ENCODE results near the gene ANKS1B. TPM values are rescaled to one million over a fixed set of nuclear protein-coding genes. Genes with fewer than 3 reads are reported as not detected.

The ANKS1B gene
- total and polyA plus RNA-seq, 11 donors = 0.62 to 5.8 (median 1.8) TPM

GRCh38 chr12:98769068-98769467 is 1215.7 kb downstream of the ANKS1B start:
- H3K36me3 ChIP-seq = no peaks in the 10 kb centered on the region
- ATAC-seq = no peak
- no peak for DNase-seq
- H3K4me3 ChIP-seq = no peak overlapping the region
- H3K4me1 ChIP-seq = no peaks in the 10 kb centered on the region
- TF ChIP-seq CTCF (IDR thresholded peaks at IDR 0.05) (no peak), POLR2A (IDR thresholded peaks at IDR 0.05) (no peak)
- H3K27ac ChIP-seq = no peak overlapping the region
- H3K27me3 ChIP-seq = no peaks in the 10 kb centered on the region
- H3K9me3 ChIP-seq = no peaks in the 10 kb centered on the region
- intact Hi-C loops (cut with DNase I) = no loop called here

GRCh38 chr12:98767248-98767647 is 1217.5 kb downstream of the ANKS1B start:
- DNase-seq (no peak), ATAC-seq (no peak)
- TF ChIP-seq CTCF (IDR thresholded peaks at IDR 0.05) = no peak
- no peak for TF ChIP-seq POLR2A (IDR thresholded peaks at IDR 0.05)
- Histone ChIP-seq H3K36me3 (no peaks in the 10 kb centered on the region), H3K4me1 (no peaks in the 10 kb centered on the region), H3K27ac (no peak overlapping the region), H3K4me3 (no peak overlapping the region), H3K9me3 (no peaks in the 10 kb centered on the region), H3K27me3 (no peaks in the 10 kb centered on the region)
- 78 to 85% (median 83%) methylated on average over 9 of the region's 9 CpGs for WGBS, 4 donors
- intact Hi-C loops (cut with DNase I) = no loop called here

GRCh38 chr12:98763656-98764055 is 1221.1 kb downstream of the ANKS1B start:
- WGBS, 4 donors = 93 to 95% (median 94%) methylated on average over 4 of the region's 4 CpGs
- no peak overlapping the region for H3K4me3 ChIP-seq
- ATAC-seq (no peak), DNase-seq (no peak)
- no peaks in the 10 kb centered on the region for H3K4me1 ChIP-seq
- TF ChIP-seq CTCF (IDR thresholded peaks at IDR 0.05) = no peak
- no peak for TF ChIP-seq POLR2A (IDR thresholded peaks at IDR 0.05)
- intact Hi-C loops (cut with DNase I) = no loop called here
- H3K27ac ChIP-seq = no peak overlapping the region
- no peaks in the 10 kb centered on the region for H3K27me3 ChIP-seq
- H3K9me3 ChIP-seq = no peaks in the 10 kb centered on the region
- H3K36me3 ChIP-seq = no peaks in the 10 kb centered on the region

GRCh38 chr12:98758331-98758730 is 1226.4 kb downstream of the ANKS1B start:
- 41 to 66% (median 52%) methylated on average over 3 of the region's 3 CpGs for WGBS, 4 donors
- Histone ChIP-seq H3K9me3 (no peaks in the 10 kb centered on the region), H3K27me3 (no peaks in the 10 kb centered on the region), H3K27ac (no peak overlapping the region), H3K36me3 (no peaks in the 10 kb centered on the region), H3K4me1 (no peaks in the 10 kb centered on the region), H3K4me3 (no peak overlapping the region)
- intact Hi-C loops (cut with DNase I) = no loop called here
- peak in 2 of 5 donors; percentile 43 for DNase-seq
- TF ChIP-seq CTCF (IDR thresholded peaks at IDR 0.05) (no peak), POLR2A (IDR thresholded peaks at IDR 0.05) (no peak)
- peak in 1 of 4 donors; percentile 46 for ATAC-seq
